ENCODE data around the gene ZNF428. TPM values are rescaled to one million over a fixed set of nuclear protein-coding genes. Genes with fewer than 3 reads are reported as not detected.
A peak's percentile ranks its signal among the peaks of the same experiment; 100 is the strongest.

ZNF428 gene
- total RNA-seq, 1 donor from 2014 or later = 32.3 TPM

DNA sequence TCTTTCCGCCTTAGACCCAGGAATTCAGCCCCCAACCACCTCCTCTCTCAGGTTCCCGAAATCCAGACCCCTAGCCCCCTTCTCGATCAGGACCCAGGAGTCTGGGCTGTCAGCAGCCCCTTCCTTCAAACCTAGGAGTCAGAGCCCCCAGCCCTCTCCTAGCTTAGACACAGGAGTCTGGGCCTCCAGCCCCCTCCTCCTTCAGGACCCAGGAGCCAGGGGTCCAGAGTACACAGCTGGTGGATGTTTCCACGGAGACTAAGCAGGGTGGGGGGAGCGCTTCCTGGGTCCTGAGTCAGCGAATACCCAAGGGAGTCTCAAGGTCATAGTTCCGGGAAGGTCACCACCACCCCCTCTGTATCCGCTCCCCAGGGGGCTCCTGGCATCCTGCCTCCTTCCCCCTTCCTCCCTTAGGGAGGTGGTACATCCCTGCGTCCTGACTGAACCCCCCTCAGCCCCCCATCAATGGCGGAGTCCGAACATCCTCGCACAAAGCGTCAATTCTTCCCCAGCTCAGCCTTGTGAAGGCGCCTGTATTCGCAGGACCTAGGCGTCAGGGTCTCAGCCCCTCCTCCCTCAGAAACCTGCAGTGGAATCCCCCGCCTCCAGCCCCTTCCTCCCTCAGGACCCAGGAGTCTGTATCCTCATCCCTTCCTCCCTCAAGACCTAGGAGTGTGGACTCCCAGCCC lies 15.6 kb upstream of the ZNF428 start:
- no peaks in the 10 kb centered on the region for H3K36me3 ChIP-seq
- H3K4me3 ChIP-seq = peak overlapping the region; percentile 11

DNA sequence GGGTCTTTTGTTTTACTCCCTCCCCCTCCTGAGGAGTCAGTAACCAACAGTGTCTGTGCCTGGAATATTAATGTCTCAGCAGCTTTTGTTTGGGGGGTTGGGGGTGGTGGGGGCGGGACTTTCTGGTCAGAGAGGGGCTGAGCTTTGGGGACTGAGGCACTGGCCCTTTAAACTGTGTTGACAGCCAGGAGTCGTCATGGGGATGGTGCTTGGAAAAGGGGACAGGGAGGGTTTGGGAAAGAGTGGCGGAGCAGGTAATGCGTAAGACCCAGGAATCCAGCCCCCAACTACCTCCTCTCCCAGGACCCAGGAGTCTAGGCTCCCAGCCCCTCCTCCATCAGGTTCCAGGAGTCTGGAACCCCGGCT lies 15.1 kb upstream of the ZNF428 start:
- intact Hi-C loops (cut with micrococcal nuclease) = no loop called here
- Histone ChIP-seq H3K9me3 (replicated peaks) (no peaks in the 10 kb centered on the region), H3K36me3 (no peaks in the 10 kb centered on the region), H3K4me1 (no peaks in the 10 kb centered on the region), H3K27ac (replicated peaks) (no peak overlapping the region), H3K27me3 (ENCODE audit: low read depth) (peaks cover 38% of the 10 kb centered on the region), H3K4me3 (peak overlapping the region; percentile 11)
- TF ChIP-seq, protein P1, sequence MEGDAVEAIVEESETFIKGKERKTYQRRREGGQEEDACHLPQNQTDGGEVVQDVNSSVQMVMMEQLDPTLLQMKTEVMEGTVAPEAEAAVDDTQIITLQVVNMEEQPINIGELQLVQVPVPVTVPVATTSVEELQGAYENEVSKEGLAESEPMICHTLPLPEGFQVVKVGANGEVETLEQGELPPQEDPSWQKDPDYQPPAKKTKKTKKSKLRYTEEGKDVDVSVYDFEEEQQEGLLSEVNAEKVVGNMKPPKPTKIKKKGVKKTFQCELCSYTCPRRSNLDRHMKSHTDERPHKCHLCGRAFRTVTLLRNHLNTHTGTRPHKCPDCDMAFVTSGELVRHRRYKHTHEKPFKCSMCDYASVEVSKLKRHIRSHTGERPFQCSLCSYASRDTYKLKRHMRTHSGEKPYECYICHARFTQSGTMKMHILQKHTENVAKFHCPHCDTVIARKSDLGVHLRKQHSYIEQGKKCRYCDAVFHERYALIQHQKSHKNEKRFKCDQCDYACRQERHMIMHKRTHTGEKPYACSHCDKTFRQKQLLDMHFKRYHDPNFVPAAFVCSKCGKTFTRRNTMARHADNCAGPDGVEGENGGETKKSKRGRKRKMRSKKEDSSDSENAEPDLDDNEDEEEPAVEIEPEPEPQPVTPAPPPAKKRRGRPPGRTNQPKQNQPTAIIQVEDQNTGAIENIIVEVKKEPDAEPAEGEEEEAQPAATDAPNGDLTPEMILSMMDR (IDR thresholded peaks at IDR 0.05; ENCODE audit: borderline replicate concordance) = no peak
- no peak for DNase-seq

More for the DNA sequence above, 15.6 kb upstream of the ZNF428 start:
- Histone ChIP-seq H3K27ac (replicated peaks) (no peak overlapping the region), H3K27me3 (ENCODE audit: low read depth) (peaks cover 39% of the 10 kb centered on the region), H3K4me1 (peaks cover 2% of the 10 kb centered on the region), H3K9me3 (replicated peaks) (no peaks in the 10 kb centered on the region)
- intact Hi-C loops (cut with micrococcal nuclease) = no loop called here
- DNase-seq = no peak
- TF ChIP-seq, protein P1 (IDR thresholded peaks at IDR 0.05; ENCODE audit: borderline replicate concordance) = no peak

DNA sequence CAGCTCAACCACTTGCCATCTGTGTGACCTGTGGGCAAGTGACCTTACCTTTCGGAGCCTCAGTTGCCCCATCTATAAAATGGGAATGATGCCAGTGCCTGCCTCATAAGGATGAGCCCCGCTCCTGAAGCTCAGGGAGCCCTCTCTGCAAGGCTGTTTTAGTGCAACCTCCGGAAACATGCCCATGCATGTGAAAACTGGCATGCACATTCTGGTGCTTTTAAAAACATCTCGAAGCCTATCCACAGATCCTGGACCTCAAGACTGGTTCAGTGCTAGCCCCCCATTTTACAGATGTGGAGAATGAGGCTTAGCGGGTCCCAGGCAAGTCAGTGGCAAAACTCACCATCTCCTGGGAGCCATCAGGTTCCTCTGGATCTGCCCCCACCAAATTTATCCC lies 14.6 kb upstream of the ZNF428 start:
- intact Hi-C loops (cut with micrococcal nuclease) = no loop called here
- Histone ChIP-seq H3K27ac (replicated peaks) (no peak overlapping the region), H3K36me3 (no peaks in the 10 kb centered on the region)

DNA sequence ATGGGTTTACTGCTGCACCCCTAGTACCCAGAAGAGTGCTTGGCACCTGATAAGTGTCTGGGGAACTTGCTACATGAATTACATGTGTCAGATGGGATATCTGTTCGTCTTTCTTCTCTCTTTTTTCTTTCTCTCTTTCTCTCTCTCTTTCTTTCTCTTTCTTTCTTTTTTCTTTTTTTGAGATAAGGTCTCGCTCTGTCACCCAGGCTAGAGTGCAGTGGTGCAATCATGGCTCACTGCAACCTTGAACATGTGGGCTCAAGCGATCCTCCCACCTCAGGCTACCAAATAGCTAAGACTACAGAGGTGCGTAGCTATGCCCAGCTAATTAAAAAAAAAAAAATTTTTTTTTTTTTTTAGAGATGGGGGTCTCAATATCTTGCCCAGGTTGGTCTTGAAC lies 14.1 kb upstream of the ZNF428 start:
- DNase-seq = no peak
- TF ChIP-seq, protein P1 (IDR thresholded peaks at IDR 0.05; ENCODE audit: borderline replicate concordance) = no peak
- intact Hi-C loops (cut with micrococcal nuclease) = no loop called here
- no peak overlapping the region for H3K4me3 ChIP-seq
- no peaks in the 10 kb centered on the region for H3K9me3 ChIP-seq (replicated peaks)
- no peak overlapping the region for H3K27ac ChIP-seq (replicated peaks)
- H3K36me3 ChIP-seq = no peaks in the 10 kb centered on the region
- peaks cover 33% of the 10 kb centered on the region for H3K27me3 ChIP-seq (ENCODE audit: low read depth)
- no peaks in the 10 kb centered on the region for H3K4me1 ChIP-seq

More for the DNA sequence above, 14.6 kb upstream of the ZNF428 start:
- Histone ChIP-seq H3K9me3 (replicated peaks) (no peaks in the 10 kb centered on the region), H3K4me1 (no peaks in the 10 kb centered on the region), H3K4me3 (no peak overlapping the region), H3K27me3 (ENCODE audit: low read depth) (peaks cover 38% of the 10 kb centered on the region)
- TF ChIP-seq, protein P1 (IDR thresholded peaks at IDR 0.05; ENCODE audit: borderline replicate concordance) = no peak
- no peak for DNase-seq

DNA sequence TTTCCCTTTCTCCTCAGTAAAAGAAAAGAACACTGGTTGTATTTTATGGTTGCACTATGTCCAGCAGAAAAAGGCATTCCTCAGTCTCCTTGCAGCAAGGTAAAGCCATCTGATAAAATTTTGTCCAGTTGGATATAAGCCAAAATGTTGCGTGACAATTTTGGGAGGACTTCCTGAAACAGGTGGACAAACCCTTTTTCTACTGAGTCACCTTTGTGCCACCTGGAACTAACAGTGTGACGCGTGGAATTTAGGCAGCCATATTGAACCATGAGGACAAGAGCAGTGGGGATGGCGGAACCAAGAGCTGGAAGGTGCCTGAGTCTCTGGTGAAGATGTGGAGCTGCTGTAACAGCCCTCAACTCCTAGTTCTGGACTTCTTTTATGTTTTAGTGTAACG lies 12.1 kb upstream of the ZNF428 start:
- no peaks in the 10 kb centered on the region for H3K4me1 ChIP-seq
- no peaks in the 10 kb centered on the region for H3K9me3 ChIP-seq (replicated peaks)
- DNase-seq = no peak
- no peaks in the 10 kb centered on the region for H3K36me3 ChIP-seq
- H3K4me3 ChIP-seq = no peak overlapping the region
- intact Hi-C loops (cut with micrococcal nuclease) = no loop called here
- no peak overlapping the region for H3K27ac ChIP-seq (replicated peaks)
- TF ChIP-seq, protein P1 (IDR thresholded peaks at IDR 0.05; ENCODE audit: borderline replicate concordance) = no peak
- H3K27me3 ChIP-seq (ENCODE audit: low read depth) = peaks cover 16% of the 10 kb centered on the region

Measured in left ventricle myocardium inferior (tissue), 1 donor.